RCC 7860 (cell line): ENCODE results near the gene UBE2I.

Experiments
- DNase-seq: peaks from one replicate; pipeline ENCODE4 v3.0.0-alpha.2; 2015; ENCODE audit warnings: low spot score
- FAIRE-seq: peaks from 2 replicates; lab custom pipeline; 2012; peaks lifted over from hg19 to GRCh38; lab: Jason Lieb, UNC

The UBE2I gene

DNA sequence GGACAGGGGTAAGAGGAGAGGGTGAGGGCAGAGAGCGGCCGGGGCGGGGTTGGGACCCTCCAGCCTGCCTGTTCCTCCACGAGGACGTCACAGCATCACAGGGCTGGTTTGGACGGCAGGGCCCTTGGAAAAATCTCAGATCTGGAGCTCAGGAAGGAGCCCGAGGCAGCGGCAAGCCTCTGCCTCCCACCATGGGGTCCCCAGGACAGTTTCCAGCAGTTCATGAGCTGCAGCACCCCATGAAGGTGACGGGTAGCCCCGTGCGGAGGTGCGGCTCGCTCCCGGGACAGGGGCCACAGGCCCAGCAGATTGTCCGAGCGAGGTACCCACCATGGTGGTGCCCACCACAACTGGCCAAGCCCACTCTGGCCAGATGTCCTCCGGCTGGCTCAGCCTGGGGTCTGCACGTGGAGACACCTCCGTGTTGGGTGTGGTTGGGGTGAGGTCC is 32.3 kb upstream of the UBE2I start:
- FAIRE-seq, result no peak
- no peak for DNase-seq

DNA sequence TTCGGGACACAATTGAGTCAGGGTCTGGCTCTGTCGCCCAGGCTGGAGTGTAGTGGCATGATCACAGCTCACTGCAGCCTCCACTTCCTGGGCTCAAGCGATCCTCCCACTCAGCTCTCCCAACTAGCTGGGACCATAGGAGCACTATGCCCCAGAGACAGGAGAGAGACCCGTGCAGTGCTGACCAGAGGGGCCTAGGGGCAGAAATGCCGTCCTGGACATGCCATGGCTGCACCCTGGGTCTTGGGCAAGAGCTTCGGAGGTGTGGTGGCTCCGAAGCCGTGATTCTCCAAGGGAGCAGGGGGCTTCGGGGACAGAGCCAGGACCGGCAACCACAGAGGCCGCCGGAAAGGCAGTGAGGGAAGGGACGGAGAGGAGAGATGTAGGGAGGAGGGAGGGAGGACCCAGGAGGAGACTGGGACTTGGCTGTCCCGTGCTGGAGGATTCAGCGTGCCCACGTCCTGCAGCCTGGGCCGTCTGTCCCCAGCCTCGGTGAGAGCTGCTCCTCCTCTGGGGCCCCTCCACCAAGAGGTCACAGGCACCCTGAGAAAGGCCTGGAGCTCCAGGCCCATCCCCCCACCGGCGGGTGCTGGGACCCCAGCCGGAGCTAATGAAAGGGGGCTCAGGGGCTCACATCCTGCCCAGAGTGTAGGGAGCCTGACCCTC is 31.7 kb upstream of the UBE2I start:
- DNase-seq (no peak), FAIRE-seq (no peak)

DNA sequence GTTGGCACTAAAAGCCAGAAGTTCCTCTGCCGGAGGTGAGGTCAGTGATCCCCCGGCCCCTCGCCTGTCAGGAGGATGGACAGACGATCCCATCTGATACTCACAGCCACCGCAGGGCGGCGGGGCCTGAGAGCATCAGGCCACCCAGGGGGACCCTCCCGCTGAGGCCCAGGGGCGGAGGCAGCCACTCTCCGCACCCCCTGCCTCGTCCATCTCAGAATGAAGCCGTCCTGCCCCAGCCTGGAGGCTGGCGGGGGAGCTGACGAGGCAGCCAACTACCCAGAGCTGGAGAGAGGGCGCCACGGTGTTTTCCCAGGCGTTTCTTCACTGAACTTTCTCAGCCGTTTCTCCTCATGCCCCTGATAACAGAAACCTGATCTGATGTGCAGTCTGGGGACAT is 31.0 kb upstream of the UBE2I start:
- FAIRE-seq (no peak), DNase-seq (no peak)

DNA sequence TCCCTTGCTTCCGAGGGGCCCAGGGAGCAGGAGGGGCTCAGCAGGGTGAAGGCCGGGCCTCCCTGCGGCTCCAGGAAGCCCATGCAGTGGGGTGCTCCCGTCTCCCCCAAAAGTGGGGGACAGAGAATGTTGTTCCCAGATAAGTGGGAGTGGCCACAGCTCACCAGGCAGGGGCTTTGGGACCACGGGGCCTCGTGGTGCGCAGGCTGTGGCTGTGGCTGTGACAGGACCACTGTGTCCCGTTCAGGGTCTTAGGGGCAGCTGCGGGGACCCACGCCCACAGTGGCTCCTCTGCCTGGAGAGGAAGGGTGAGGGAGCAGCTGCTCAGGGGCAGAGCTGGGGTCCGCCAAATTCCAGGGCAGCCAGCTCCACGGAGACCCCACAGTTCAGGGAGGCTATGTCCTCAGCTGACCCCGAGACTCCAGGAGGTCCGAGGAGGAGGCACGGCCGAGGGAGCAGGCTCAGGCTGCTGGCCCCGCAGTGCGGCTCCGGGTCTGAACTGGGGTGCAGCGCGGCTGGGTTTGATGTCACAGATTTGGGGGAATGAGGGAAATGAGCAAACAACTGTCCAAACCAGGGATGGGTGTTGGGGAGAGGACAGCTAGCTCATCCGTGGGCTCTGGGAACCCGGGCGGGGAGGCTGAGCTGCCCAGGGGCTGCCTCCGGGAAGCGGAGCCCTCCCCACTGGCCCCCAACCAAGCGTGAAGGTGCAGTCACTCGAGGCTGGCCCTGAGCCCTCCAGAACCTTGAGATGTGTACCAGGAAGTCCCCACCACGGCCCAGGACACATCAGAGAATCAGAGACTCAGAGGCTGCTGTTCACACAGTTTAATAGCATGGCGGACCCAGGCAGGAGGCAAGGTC is 30.1 kb upstream of the UBE2I start:
- no peak for FAIRE-seq
- DNase-seq, result no peak

DNA sequence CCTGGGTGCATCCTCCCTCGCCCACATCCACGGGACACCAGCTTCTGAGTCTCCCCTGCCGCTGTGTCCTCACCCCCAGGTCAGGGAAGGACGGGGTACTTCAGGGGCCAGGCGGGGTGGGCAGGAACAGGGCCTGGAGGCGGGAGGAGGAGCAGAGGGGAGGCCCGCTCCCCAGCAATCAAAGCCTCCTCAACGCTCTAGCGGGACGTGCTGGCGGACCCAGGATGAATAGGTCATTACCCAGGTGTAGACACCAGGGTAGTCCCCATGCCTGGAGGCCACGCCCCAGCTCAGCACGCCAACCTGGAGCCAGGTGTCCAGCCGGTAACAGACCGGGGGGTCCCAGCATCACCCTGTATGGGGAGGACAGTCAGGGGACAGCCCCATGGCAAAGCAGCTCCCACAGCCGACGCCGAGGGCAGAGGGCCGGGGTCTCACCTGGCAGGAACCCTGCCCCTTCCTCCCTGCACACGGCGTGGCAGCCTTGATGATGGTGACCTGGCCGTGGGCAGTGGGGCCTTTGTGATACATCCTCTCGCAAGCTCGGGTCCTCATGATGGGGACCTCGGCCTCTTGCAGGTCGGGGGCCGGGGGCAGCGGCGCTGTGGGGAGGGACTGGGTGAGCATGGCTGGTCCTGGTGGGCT is 29.4 kb upstream of the UBE2I start:
- DNase-seq, result no peak
- FAIRE-seq, result no peak

DNA sequence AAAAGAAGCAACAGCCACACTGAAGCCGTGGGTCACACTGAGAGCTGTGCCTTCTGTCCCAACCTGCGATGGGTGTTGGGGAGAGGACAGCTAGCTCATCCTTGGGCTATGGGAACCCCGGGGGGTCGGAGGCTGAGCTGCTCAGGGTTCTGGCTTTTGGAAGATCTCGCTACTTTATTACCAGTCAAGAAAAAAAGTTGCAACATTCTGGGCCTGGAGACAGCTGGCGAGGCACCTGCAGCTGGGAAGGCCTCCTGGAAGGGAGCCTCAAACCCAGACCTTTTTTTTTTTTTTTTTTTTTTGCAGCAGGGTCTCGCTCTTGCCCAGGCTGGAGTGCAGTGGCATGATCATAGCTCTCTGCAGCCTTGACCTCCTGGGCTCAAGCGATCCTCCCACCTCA is 28.7 kb upstream of the UBE2I start:
- no peak for DNase-seq
- no peak for FAIRE-seq

DNA sequence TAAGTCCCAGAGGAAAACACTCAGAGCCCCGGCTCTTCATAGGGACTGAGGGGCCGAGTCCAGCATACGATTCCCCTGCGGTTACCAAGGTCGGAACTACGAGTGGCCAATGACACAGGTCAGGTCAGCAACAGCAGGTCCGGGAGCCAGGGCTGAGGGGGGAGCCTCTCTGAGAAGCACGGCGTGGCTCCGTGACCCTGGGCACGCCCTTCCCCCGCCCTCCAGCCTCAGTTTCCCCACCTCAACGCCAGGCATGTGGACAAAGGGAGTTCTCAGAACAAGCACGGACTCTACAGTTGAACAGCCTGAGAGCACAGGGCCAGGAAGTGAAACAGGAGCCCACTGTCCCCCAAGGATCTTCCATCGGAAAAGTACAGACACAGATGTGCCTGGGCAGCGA is 27.9 kb upstream of the UBE2I start:
- no peak for DNase-seq
- FAIRE-seq, result no peak

DNA sequence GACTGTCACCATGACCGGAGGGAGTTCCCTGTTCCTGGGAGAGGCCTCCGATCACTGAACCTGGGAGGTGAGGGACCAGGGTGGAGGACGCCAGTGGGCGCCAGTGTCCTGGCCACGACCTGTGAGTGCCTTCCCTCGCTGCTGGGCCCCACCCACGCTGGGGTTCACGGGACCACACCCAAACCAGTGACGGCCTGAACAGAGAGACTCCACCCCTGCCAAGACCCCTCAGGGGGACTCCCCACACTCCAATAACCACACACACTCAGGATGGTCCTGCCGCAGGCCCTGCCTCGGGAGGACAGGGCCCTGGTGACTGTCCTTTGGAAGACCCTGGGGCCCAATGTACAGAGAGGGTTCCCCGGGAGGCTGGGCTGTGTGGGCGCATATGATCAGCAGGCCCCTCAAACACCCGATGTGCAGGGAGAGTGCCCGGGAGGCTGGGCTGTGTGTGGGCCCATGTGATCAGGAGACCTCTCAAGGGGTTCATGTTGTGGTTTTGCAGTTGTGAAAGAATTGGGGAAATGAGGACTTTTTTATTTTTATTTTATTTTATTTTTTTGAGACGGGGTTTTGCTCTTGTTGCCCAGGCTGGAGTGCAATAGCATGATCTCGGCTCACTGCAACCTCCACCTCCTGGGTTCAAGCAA is 27.0 kb upstream of the UBE2I start:
- FAIRE-seq (no peak), DNase-seq (no peak)

DNA sequence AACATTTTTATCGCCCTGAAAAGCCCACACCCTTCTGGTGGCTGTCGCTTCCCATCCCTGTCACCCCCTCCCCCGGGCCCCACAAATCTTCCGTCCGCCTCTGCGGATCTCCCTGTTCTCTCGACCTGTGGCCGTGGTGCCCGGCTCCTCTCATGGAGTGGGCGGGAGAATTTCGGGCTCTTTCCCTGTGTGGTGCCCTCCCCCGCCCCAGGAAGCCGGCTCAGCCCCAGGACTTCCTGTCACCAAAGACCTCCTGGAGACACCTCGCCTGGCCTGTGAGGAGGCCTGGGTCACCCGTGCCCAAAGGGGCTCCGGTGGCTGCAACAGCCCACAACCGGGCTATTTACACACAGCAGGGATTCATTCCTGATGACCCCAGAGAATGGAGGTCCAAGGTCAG is 26.1 kb upstream of the UBE2I start:
- no peak for DNase-seq
- no peak for FAIRE-seq

DNA sequence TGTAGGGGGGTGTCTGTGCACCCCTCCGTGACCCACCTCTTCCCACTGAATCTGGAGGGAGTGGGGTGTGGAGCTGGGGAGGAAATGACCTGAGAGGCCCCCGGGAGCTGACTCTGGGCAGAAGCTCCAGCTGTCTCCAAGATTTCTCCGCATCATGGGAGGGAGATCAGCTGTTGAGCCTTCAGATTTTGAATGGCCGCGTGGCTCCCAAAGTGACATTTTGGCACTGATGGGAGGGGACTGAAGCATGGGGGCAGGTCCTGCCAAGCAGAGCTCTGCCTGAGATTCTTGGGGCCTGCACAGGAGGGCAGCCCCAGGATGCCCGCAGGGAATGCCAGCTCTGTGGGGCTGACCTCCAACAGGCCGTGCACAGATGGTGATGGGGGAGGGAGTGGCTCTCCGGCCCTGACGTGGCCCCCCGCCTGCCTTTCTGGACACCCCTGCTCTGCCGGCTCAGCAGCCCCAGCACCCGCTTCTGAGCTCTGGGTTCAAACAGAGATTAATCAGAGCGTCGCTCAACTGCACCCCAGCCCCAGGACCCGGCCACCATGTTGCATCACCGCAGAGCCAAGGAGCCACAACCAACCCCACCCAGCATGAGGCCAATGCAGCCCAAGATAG is 25.3 kb upstream of the UBE2I start:
- FAIRE-seq, result no peak

DNA sequence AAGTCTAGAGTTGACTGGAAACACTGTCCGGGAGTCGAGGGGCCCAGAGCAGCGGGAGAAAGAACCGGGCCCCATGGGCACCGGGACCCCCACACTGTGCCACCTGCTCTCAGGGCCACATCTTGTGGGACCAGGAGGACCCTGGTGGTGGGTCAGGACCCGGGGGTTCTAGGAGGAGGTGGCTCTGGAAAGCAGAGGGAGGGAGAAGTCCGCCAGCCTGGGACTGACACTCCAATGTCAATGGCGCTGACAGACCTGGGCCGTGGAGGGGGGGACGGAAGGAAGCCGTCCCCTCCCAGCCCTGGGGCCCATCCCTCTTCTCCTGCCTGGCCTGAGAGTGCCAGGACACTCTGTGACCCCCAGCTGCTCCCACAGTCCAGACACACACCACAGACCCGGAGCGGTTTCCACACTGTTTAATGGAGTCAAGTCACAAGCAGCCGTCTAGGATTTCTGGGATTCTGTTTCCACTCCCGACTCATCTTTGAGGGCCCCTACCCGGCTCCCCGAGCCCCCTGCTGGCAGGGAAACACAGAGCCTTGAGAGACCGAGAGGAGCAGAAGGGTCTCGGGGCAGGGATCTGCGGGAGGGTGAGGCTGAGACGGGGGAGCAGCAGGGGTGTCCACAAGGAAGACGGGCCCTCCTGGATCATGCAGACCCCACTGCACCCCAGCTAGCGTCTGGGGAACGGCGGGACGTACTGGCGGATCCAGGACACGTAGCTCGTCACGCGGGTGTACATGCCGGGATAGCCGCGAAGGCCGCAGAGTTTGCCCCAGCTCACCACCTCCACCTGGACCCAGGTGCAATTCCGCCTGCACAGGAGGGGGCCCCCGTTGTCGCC is 23.5 kb upstream of the UBE2I start:
- no peak for DNase-seq
- no peak for FAIRE-seq

More for the DNA sequence above, 25.3 kb upstream of the UBE2I start:
- no peak for DNase-seq

DNA sequence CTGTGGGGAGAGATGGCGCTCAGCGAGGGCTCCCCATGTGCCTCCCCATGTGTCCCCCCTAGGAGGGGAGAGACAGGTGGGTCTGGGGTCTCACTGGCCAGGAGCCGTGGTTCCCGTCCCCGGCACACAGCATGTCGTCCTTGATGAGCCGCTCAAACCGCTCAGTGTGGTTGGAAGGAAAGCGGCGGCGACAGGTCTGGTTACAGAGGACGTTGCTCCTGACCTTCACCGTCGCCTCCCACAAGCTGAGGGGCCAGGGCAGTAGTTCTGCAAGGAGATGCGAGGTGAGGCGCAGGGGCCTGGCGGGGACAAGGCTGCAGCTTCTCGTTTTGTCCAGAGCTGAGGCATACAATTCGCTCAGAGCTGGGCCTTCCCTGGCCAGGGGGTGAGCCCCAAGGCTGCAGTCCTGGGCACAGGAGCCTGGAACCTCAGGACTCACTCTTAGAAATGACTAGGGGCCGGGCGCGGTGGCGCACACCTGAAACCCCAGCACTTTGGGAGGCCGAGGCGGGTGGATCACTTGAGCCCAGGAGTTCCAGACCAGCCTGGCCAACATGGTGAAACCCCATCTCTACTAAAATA is 22.8 kb upstream of the UBE2I start:
- DNase-seq (no peak), FAIRE-seq (no peak)

DNA sequence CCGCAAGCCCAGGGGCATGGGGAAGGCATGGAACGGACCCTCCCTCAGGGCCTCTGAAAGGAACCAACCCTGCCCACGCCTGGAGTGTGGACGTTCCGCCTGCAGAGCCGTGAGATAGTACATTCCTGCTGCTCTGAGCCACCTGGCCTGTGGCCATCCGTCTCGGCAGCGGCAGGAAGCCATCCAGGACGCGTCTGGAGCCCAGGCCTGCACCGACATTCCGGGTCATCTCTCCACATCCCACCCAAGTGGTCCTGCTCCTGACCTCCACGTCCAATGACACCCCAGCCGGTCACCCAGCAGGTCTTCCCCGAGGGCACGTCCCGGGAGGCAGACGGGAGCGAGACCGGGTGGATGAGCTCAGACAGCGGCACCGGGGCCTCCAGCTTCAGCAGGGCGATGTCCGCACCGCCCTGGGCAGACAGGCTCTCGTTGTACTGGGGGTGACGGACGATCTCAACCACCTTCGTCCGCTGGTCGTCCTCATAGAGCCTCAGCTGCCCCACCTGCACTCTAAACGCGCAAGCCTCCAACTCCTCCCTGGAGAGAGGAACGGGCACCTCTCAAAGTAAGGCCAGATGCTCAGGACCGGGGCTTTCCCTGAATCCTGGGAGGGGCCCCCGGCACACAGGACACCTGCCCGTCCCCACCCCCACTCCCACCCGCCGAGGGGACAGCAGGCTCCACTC is 21.3 kb upstream of the UBE2I start:
- no peak for FAIRE-seq
- no peak for DNase-seq

DNA sequence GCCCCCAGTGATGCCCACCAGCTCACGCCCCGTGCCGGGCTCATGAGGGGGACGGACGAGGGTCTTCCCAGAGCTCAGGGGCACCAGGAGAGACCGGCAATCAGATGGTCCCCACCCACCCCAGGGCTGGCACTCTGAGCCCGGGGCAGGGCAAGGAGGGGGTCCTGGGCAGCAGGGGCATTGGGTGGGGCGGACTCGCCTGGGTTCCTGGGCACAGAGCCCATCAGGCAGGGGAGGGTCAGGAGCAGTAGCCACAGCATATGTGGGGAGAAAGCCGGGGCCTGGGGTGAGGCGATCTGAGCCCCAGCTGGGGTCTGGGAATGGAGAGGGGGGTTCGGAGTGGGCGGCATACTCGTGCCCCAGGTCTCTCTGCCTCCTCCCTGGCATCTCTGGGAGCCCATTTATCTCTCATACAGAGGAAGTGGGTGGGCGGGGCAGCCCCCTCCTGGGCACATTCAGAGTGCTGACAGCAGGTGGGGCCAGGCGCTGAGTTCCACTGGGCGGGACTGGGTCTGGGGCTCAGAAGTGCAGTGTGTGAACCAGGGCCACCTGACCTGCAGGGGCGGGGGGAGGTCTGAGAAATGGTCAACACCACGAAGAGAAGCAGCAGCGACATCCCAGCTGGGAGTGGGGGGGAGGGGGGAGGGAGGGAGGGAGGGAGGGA is 20.5 kb upstream of the UBE2I start:
- DNase-seq, result no peak
- no peak for FAIRE-seq

DNA sequence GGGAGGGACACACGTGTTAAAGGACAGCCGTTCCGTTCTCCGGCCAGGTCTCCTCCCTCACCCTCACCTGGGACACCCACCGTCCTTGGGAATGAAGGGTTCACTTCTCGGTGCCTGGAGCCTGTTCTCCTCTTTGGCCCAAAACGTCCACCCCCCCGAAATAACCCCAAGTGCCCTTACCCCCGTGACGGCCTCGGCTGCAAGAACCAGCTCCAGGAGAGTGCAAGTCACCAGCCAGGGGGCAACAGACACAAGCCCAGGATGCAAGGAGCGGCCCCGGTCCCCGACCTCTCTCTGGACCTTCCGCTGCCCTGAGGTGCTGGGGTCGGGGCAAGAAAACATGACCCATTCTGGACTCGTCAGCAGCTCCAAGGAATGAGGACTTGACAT is 20.0 kb upstream of the UBE2I start:
- FAIRE-seq, result no peak
- no peak for DNase-seq

DNA sequence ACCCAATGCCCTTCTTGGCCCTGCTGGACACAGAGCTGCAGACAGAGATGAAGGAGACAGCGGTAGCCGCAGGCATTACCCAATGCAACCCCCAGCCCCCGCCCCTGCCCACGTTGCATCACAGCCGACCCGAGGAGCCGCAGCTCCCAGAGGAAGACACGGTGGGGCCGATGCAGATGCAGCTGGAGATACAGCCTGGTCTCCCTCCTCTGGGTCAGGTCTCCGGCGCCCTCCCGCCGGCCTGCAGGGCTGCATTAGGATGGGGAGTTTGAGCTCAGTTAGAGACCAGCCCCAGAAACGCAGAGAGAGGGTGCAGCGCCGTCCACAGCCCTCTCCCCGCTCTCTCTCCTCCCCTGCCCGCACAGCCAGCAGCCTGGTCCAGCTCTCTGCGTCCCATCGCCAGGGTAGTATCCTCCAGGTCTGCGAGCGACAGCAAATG is 19.4 kb upstream of the UBE2I start:
- no peak for DNase-seq
- FAIRE-seq, result no peak

DNA sequence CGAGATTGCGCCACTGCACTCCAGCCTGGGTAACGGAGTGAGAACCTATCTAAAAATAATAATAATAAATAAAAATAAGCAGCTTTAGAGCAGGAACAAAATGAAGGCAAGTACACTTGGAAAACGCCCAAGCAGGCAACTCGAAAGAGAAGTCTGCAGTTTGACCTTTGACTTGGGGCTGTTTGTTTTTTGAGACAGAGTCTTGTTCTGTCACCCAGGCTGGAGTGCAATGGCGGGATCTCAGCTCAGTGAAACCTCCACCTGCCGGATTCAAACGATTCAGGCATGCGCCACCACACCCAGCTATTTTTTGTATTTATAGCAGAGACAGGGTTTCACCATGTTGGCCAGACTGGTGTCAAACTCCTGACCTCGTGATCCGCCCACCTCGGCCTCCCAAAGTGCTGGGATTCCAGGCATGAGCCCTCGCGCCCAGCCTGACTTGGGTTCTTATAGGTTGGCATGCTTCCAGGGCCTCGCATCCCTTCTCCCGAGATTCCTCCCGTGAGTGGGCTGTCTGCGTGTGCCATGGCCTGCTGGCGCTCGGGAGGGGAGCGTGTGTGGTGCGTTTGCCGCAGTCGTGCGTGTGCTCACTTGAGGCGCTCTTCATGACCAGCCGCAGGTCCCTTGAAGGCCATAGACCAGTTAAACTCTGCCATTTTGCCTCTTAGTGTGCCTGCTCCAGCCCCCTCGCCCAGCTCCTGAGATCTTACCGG is 18.4 kb upstream of the UBE2I start:
- FAIRE-seq (no peak), DNase-seq (no peak)

DNA sequence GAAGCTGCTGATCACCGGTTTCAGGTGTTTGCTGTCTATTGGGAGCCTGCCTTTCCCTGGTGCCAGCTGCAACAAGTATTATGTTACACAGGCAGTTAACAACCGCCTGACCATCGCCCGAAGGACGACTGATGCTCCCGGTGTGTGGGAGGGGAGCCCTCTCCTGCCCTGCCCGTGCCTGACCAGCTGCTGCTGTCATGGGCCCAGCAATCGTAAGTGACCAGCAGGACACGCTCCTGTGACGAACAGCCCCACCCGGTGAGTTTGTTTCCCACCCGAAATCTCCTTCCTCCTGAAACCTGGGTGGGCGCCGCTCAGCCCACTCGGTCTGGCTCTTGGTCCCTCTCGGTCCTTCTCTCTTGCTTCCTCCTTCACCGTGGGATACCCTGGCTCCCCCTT is 17.9 kb upstream of the UBE2I start:
- DNase-seq (no peak), FAIRE-seq (no peak)
